Right lobe of liver (tissue), 6 donors: ENCODE results near the gene CYP46A1. TPM values are rescaled to one million over a fixed set of nuclear protein-coding genes. Genes with fewer than 3 reads are reported as not detected.

Experiments used
- ATAC-seq, 4 donors: fragments of 200-7000 bp; cut with Tn5 transposase; one replicate each; pipeline ENCODE4 v1.9.1; 2020; ENCODE audit warnings: mild to moderate bottlenecking in 4 of 4, moderate library complexity in 4 of 4
- DNase-seq, 3 donors: peaks; one replicate each; pipeline ENCODE4 v3.0.0-alpha.2; 2020
- H3K27ac ChIP-seq, 3 donors: fragments of 200-600 bp; one replicate each; pipeline ENCODE4 v1.8.0; 2022
- H3K27me3 ChIP-seq, 2 donors: fragments of 200-600 bp; one replicate each; pipeline ENCODE4 v1.8.0; 2022
- H3K36me3 ChIP-seq, 4 donors: fragments of 200-600 bp; sonication (generic) in 1 of 4; one replicate each; pipeline versions ENCODE4 v1.5.1 to v1.8.0; 2017 to 2022; ENCODE audit warnings: control low read depth in 1 of 4
- H3K4me1 ChIP-seq, 4 donors: fragments of 200-600 bp; sonication (generic) in 1 of 4; one replicate each; pipeline versions ENCODE4 v1.5.1 to v1.8.0; 2017 to 2022; ENCODE audit warnings: control low read depth in 1 of 4
- H3K4me3 ChIP-seq, 3 donors: fragments of 200-600 bp; one replicate each; pipeline ENCODE4 v1.8.0; 2022
- H3K9me3 ChIP-seq, 4 donors: fragments of 200-600 bp; sonication (generic) in 1 of 4; one replicate each; pipeline versions ENCODE4 v1.5.1 to v1.8.0; 2017 to 2022; ENCODE audit warnings: control low read depth in 1 of 4
- POLR2A ChIP-seq: fragments of 450-650 bp; IDR thresholded peaks from one replicate; pipeline ENCODE4 v1.6.1; 2017; ENCODE audit warnings: antibody characterized with exemption, mild to moderate bottlenecking
- WGBS: methylation state at CpG from one replicate; pipeline ENCODE4 v1.1.6; 2018; ENCODE audit warnings: low coverage, low lambda C conversion rate; ENCODE audit not compliant: insufficient coverage; ENCODE audit errors: missing lambda C conversion rate; 5-methylcytosine and 5-hydroxymethylcytosine counted together
- intact Hi-C, 2 donors: fragments of 100-400 bp; cut with DNase I; formaldehyde crosslinking; loops; one replicate each; pipeline versions ENCODE4 v1.11.2 to v1.14.1; 2022
- total RNA-seq, 6 experiments: library from RNA; depleted of rRNA in 2 of 6; stranded (reverse); fragments of >200 nt in 2 of 6; fragmentation: NEBNext Ultra II Directional in 3 of 6; extraction: Animal tissue kit (Norgen Biotek cat#: 25700) in 3 of 6; gene quantifications; one replicate each; pipeline versions ENCODE4 v1.1.0 to v1.2.4, GENCODE V29; 2016 to 2023
- TF ChIP-seq, protein P1 (sequence below), 4 donors: fragments of 200-600 bp in 3 of 4; fragments of 450-650 bp in 1 of 4; IDR thresholded peaks; one replicate each; pipeline versions ENCODE4 v1.5.1 to v1.8.0; 2016 to 2022; ENCODE audit warnings: antibody characterized with exemption in 4 of 4, mild to moderate bottlenecking in 2 of 4
- donor health status: DM: no; HTN: yes; CAD: no.
- donor health status: DM: no; HTN: no; CAD: no.
- donor health status: DM: no; HTN: no; CAD: no.
- donor health status: DM: no; HTN: yes; CAD: no.
- donor health status: DM: no; HTN: yes; CAD: no.

CYP46A1 gene
- total RNA-seq, 6 experiments from 2014 or later, result 0.06 to 1.6 (median 0.42) TPM; not detected in 1

DNA sequence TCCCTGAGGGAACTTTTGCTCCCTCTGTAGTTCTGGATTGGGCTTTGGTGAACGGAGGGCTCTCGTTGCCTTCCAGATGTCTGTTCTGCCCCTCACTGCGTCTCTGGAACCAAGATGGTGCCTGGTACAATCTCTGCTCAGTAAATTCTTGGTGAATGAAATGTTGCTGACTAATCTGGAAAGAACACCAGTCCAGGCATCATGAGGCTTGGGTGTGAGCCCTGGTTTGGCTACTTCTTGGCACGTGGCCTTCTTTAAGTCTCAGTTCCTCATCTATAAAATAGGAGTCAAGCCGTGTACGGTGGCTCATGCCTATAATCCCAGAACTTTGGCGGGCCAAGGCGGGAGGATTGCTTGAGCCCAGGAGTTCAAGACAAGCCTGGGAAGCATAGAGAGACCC, 34.9 kb upstream of the CYP46A1 start:
- WGBS, result 69% methylated on average over 6 of the region's 8 CpGs
- no peak for ATAC-seq
- Histone ChIP-seq H3K36me3 (no peaks in the 10 kb centered on the region), H3K4me1 (peaks cover 0 to 8% (median 0%) of the 10 kb centered on the region in 4 donors), H3K27me3 (peaks cover 0 to 6% of the 10 kb centered on the region in 2 donors), H3K27ac (no peak overlapping the region), H3K9me3 (no peaks in the 10 kb centered on the region), H3K4me3 (no peak overlapping the region)
- TF ChIP-seq, protein P1, sequence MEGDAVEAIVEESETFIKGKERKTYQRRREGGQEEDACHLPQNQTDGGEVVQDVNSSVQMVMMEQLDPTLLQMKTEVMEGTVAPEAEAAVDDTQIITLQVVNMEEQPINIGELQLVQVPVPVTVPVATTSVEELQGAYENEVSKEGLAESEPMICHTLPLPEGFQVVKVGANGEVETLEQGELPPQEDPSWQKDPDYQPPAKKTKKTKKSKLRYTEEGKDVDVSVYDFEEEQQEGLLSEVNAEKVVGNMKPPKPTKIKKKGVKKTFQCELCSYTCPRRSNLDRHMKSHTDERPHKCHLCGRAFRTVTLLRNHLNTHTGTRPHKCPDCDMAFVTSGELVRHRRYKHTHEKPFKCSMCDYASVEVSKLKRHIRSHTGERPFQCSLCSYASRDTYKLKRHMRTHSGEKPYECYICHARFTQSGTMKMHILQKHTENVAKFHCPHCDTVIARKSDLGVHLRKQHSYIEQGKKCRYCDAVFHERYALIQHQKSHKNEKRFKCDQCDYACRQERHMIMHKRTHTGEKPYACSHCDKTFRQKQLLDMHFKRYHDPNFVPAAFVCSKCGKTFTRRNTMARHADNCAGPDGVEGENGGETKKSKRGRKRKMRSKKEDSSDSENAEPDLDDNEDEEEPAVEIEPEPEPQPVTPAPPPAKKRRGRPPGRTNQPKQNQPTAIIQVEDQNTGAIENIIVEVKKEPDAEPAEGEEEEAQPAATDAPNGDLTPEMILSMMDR (IDR thresholded peaks at IDR 0.05), result no peak
- TF ChIP-seq POLR2A, result no peak
- DNase-seq, result no peak
- intact Hi-C loops, result no loop called here

DNA sequence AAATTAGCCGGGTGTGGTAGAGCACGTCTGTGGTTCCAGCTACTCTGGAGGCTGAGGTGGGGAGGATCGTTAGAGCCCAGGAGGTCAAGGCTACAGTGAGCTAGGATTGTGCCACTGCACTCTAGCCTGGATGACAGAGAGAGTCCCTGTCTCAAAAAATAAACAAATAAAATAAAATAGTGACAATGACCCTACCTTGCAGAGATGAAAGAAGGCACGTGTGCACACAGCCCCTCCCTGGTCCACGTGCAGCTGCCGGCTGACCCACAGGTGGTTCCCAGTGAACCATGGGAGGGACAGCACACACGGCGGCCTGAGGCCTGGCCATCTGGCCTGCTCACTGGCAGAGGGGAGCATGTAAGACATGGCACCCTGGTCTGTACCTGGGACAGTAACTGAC, 34.5 kb upstream of the CYP46A1 start:
- intact Hi-C loops, result no loop called here
- no peak overlapping the region for H3K4me3 ChIP-seq
- ATAC-seq, result no peak
- TF ChIP-seq, protein P1 (IDR thresholded peaks at IDR 0.05), result no peak
- no peak for TF ChIP-seq POLR2A
- no peaks in the 10 kb centered on the region for H3K36me3 ChIP-seq
- WGBS, result 77% methylated on average over 4 of the region's 8 CpGs
- no peak for DNase-seq
- no peaks in the 10 kb centered on the region for H3K9me3 ChIP-seq
- peaks cover 0 to 6% of the 10 kb centered on the region in 2 donors for H3K27me3 ChIP-seq
- no peak overlapping the region for H3K27ac ChIP-seq
- peaks cover 0 to 8% (median 0%) of the 10 kb centered on the region in 4 donors for H3K4me1 ChIP-seq

DNA sequence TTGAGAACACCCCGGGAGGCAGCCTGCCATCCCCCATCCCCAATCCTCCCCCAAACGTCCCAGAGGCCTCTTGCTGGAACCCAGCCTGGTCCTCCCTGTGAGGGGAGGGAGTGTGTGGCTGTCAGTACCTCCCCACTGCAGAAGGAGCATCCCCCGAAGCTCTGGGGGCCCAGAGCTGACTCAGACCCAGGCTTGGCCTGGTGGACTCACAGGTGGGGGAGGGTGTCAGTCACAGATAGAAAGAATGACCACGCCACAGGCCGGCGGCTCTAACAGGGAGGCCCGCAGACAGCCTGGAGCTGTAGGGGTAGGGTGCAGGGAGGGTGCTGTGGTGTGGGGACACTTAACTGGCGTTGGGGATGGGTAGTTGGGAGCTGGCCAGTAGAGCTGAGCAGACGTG, 33.9 kb upstream of the CYP46A1 start:
- no peak for DNase-seq

DNA sequence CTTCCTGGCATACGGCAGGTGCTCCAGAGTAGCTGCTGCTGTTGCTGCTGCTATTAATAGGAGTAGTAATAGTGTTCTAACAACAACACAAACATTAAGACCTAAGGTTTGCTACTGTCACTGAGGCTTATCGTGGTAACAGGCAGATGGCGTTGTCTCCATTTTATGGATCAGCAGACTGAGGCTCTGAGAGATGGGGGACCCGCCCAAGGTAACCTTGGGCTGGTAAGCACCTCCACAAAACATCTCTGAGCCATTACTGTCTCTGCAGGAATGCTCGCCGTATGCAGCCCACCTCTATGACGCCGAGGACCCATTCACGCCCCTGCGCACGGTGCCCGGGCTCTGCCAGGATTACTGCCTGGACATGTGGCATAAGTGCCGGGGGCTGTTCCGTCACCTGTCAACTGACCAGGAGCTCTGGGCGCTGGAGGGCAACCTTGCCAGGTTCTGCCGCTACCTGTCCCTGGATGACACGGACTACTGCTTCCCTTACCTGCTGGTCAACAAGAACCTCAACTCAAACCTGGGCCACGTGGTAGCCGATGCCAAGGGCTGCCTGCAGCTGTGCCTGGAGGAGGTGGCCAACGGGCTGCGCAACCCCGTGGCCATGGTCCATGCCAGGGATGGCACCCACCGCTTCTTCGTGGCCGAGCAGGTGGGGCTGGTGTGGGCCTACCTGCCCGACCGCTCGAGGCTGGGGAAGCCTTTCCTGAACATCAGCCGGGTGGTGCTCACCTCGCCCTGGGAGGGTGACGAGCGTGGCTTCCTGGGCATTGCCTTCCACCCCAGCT, 31.9 kb upstream of the CYP46A1 start:
- no peak overlapping the region for H3K27ac ChIP-seq
- no peaks in the 10 kb centered on the region for H3K27me3 ChIP-seq
- DNase-seq (no peak), ATAC-seq (no peak)
- H3K4me3 ChIP-seq, result no peak overlapping the region
- 90% methylated on average over 7 of the region's 32 CpGs for WGBS
- H3K9me3 ChIP-seq, result no peaks in the 10 kb centered on the region
- no peaks in the 10 kb centered on the region for H3K36me3 ChIP-seq
- H3K4me1 ChIP-seq, result no peaks in the 10 kb centered on the region
- no peak for TF ChIP-seq POLR2A
- TF ChIP-seq, protein P1 (IDR thresholded peaks at IDR 0.05), result no peak
- intact Hi-C loops, result no loop called here

More for the DNA sequence above, 33.9 kb upstream of the CYP46A1 start:
- no peak overlapping the region for H3K4me3 ChIP-seq
- H3K27ac ChIP-seq, result no peak overlapping the region
- no peaks in the 10 kb centered on the region for H3K36me3 ChIP-seq
- H3K4me1 ChIP-seq, result peaks cover 0 to 3% (median 0%) of the 10 kb centered on the region in 4 donors
- no peaks in the 10 kb centered on the region for H3K9me3 ChIP-seq
- no peak for ATAC-seq
- TF ChIP-seq, protein P1 (IDR thresholded peaks at IDR 0.05), result no peak
- TF ChIP-seq POLR2A, result no peak
- intact Hi-C loops, result no loop called here
- peaks cover 0 to 6% of the 10 kb centered on the region in 2 donors for H3K27me3 ChIP-seq
- no CpG with 5 or more reads among the region's 9 CpGs for WGBS
